PC-3 (cell line): Measurements from ENCODE around the gene MAPK4.

Experiments used
- CTCF ChIP-seq: fragments of 300-600 bp; sonication (generic); conservative IDR thresholded peaks from 2 replicates; pipeline ENCODE4 v1.5.1; 2017; ENCODE audit warnings: antibody characterized with exemption, low read depth, mild to moderate bottlenecking, low read length
- EZH2 ChIP-seq: fragments of 300-600 bp; sonication (generic); IDR thresholded peaks from one replicate; pipeline ENCODE4 v1.6.1; 2017; ENCODE audit warnings: antibody characterized with exemption, mild to moderate bottlenecking, low read length; ENCODE audit not compliant: unreplicated experiment
- EZH2phosphoT487 ChIP-seq: fragments of 300-600 bp; sonication (generic); IDR thresholded peaks from 2 replicates; pipeline ENCODE4 v1.6.1; 2018; ENCODE audit warnings: mild to moderate bottlenecking, antibody characterized with exemption, low read length, borderline replicate concordance

- TF ChIP-seq CTCF = no peak
- TF ChIP-seq EZH2 = no peak
- no peak for TF ChIP-seq EZH2phosphoT487
Measured at GRCh38 chr18:50563376-50563775, 3.5 kb downstream of the MAPK4 start.
